Cardiac fibroblast (primary cell): ENCODE results near the gene SAE1.
"Not testable (repeated sequence)": the region's sequence is repeated elsewhere in the genome, so short reads cannot be mapped to it uniquely, and the experiment has no call there.

Experiments
- DNase-seq, 2 donors: peaks; one replicate each; pipeline versions ENCODE4 v3.0.0 to v3.0.0-alpha.2; 2010; ENCODE audit warnings: low read depth in 2 of 2
- H3K4me3 ChIP-seq, 2 donors: replicated peaks in 1 of 2; 1 replicate in 1 of 2; 2 replicates in 1 of 2; pipeline ENCODE4 v1.5.1; 2011; ENCODE audit warnings: low read depth in 2 of 2, low read length in 2 of 2, mild to moderate bottlenecking in 2 of 2, moderate library complexity in 1 of 2
- CTCF ChIP-seq: IDR thresholded peaks from one replicate; pipeline ENCODE4 v1.5.1; 2011; ENCODE audit warnings: low read depth, mild to moderate bottlenecking, low read length, inconsistent platforms

SAE1 gene

GRCh38 chr19:47097396-47098201, 33.0 kb upstream of the SAE1 start:
- DNase-seq = peak in 1 of 2 donors; percentile 32
- H3K4me3 ChIP-seq = no peak overlapping the region
- no peak for TF ChIP-seq CTCF

GRCh38 chr19:47098608-47099007, 32.0 kb upstream of the SAE1 start:
- TF ChIP-seq CTCF = no peak
- H3K4me3 ChIP-seq = no peak overlapping the region
- no peak for DNase-seq

GRCh38 chr19:47099576-47100050, 31.0 kb upstream of the SAE1 start:
- TF ChIP-seq CTCF = no peak
- H3K4me3 ChIP-seq = no peak overlapping the region
- DNase-seq = no peak

- no peak overlapping the region for H3K4me3 ChIP-seq
- no peak for TF ChIP-seq CTCF
- DNase-seq = no peak
These were observed 30.3 kb upstream of the SAE1 start for GRCh38 chr19:47100290-47100689.

- not testable (repeated sequence) for DNase-seq, H3K4me3 ChIP-seq
These were observed 29.5 kb upstream of the SAE1 start for GRCh38 chr19:47101116-47101515.

- no peak for DNase-seq
- TF ChIP-seq CTCF = no peak
- no peak overlapping the region for H3K4me3 ChIP-seq
These were observed 28.1 kb upstream of the SAE1 start for GRCh38 chr19:47102346-47103060.

GRCh38 chr19:47104680-47105079, 26.0 kb upstream of the SAE1 start:
- DNase-seq = no peak
- no peak overlapping the region for H3K4me3 ChIP-seq
- TF ChIP-seq CTCF = no peak
